H1 (cell line): ENCODE data around the gene KCNC2.

Experiments used
- ASH2L ChIP-seq: fragments of 200-600, 300-600 bp; sonication (generic); IDR thresholded peaks from one replicate; pipeline ENCODE4 v1.7.1; 2017; ENCODE audit warnings: low read length
- BCL11A ChIP-seq, 2 experiments: IDR thresholded peaks; one replicate each; pipeline ENCODE4 v1.6.1; 2011; ENCODE audit warnings: low read depth in 2 of 2, low read length in 2 of 2, mild to moderate bottlenecking in 2 of 2
- JUND ChIP-seq: IDR thresholded peaks from 2 replicates; pipeline ENCODE4 v1.6.1; 2011; ENCODE audit warnings: mild to moderate bottlenecking, improper control_type of control experiment, low read length
- MAFK ChIP-seq: IDR thresholded peaks from 2 replicates; pipeline ENCODE4 v1.6.1; 2012; ENCODE audit warnings: low read depth, mild to moderate bottlenecking, improper control_type of control experiment, low read length
- POLR2A ChIP-seq, 2 experiments: IDR thresholded peaks; 1 replicate in 1 of 2; 2 replicates in 1 of 2; pipeline ENCODE4 v1.6.1; 2011; ENCODE audit warnings: low read depth in 2 of 2, low read length in 2 of 2, mild to moderate bottlenecking in 2 of 2; ENCODE audit errors: control extremely low read depth in 1 of 2
- POU5F1 ChIP-seq: IDR thresholded peaks from 2 replicates; pipeline ENCODE4 v1.6.1; 2011; ENCODE audit warnings: low read depth, mild to moderate bottlenecking, low read length, moderate library complexity
- SP1 ChIP-seq: IDR thresholded peaks from 2 replicates; pipeline ENCODE4 v1.6.1; 2011; ENCODE audit warnings: low read depth, low read length
- TBP ChIP-seq: IDR thresholded peaks from 2 replicates; pipeline ENCODE4 v1.6.1; 2011; ENCODE audit warnings: low read depth, low read length, improper control_type of control experiment
- TF ChIP-seq, protein P1 (sequence below): IDR thresholded peaks from 2 replicates; pipeline ENCODE4 v1.6.1; 2012; ENCODE audit warnings: inconsistent platforms
- TF ChIP-seq, protein P2 (sequence below), 3 experiments: IDR thresholded peaks; 1 replicate in 2 of 3; 2 replicates in 1 of 3; pipeline versions ENCODE4 v1.5.1 to v1.6.1; 2011; ENCODE audit warnings: low read length in 3 of 3, mild to moderate bottlenecking in 3 of 3, inconsistent platforms in 2 of 3, low read depth in 1 of 3, moderate library complexity in 1 of 3; ENCODE audit not compliant: insufficient read depth in 1 of 3; ENCODE audit errors: control extremely low read depth in 1 of 3

DNA sequence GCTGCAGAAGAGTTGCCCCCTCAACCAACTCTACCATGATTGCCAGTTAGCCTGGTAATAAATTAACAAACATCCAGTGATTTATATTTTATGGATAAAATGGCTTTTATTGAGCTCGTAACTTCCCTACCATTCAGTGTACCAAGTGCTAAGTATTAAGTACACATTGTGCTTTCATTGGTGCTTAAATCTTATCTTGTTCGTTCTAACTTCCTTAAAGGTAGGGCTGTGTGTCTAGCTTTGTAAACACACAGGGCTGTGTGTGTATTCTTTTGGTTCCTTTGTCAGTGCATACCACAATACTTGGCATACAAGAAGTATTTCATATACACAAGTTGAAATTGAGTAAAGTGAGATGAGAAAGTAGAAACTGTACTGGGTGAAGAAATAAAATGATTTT, 80.4 kb downstream of the KCNC2 start:
- TF ChIP-seq JUND (no peak), POU5F1 (no peak), MAFK (no peak), POLR2A (IDR thresholded peaks at IDR 0.05; ENCODE audit: control extremely low read depth in 1 of 2, low read depth in 2 of 2, low read length in 2 of 2) (no peak), BCL11A (IDR thresholded peaks at IDR 0.05; ENCODE audit: low read depth in 2 of 2, low read length in 2 of 2) (no peak), SP1 (no peak), ASH2L (no peak), TBP (no peak)
- TF ChIP-seq, protein P1, sequence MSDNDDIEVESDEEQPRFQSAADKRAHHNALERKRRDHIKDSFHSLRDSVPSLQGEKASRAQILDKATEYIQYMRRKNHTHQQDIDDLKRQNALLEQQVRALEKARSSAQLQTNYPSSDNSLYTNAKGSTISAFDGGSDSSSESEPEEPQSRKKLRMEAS = no peak
- TF ChIP-seq, protein P2, sequence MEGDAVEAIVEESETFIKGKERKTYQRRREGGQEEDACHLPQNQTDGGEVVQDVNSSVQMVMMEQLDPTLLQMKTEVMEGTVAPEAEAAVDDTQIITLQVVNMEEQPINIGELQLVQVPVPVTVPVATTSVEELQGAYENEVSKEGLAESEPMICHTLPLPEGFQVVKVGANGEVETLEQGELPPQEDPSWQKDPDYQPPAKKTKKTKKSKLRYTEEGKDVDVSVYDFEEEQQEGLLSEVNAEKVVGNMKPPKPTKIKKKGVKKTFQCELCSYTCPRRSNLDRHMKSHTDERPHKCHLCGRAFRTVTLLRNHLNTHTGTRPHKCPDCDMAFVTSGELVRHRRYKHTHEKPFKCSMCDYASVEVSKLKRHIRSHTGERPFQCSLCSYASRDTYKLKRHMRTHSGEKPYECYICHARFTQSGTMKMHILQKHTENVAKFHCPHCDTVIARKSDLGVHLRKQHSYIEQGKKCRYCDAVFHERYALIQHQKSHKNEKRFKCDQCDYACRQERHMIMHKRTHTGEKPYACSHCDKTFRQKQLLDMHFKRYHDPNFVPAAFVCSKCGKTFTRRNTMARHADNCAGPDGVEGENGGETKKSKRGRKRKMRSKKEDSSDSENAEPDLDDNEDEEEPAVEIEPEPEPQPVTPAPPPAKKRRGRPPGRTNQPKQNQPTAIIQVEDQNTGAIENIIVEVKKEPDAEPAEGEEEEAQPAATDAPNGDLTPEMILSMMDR (IDR thresholded peaks at IDR 0.05; ENCODE audit: control extremely low read depth in 1 of 3, insufficient read depth in 1 of 3, low read depth in 1 of 3, low read length in 3 of 3) = no peak
